ENCODE data around the gene ALG10B.

Gene ALG10B

GRCh38 chr12:38316391-38317129, at the start of gene ALG10B (continued):
- 0 out of 2 replicates have a peak, but pooled peaks have one; percentile 32 for TF ChIP-seq ZBTB6 (tag by site-specific recombination; IDR thresholded peaks at IDR 0.05)
- TF ChIP-seq ZNF560 (tag by site-specific recombination; IDR thresholded peaks at IDR 0.05; ENCODE audit: borderline replicate concordance): no peak
- no peak for TF ChIP-seq ZNF354C (tag by site-specific recombination; IDR thresholded peaks at IDR 0.05; ENCODE audit: borderline replicate concordance, low read depth)
- TF ChIP-seq ZNF433 (tag by site-specific recombination; IDR thresholded peaks at IDR 0.05; ENCODE audit: low read depth): no peak
- no peak for TF ChIP-seq ZNF621 (tag by site-specific recombination; IDR thresholded peaks at IDR 0.05)
- TF ChIP-seq ZNF394 (tag by site-specific recombination; IDR thresholded peaks at IDR 0.05; ENCODE audit: borderline replicate concordance): no peak
- peak; percentile 79 for TF ChIP-seq ZNF654 (tag by site-specific recombination; IDR thresholded peaks at IDR 0.05; ENCODE audit: low read depth)
- no peak for TF ChIP-seq ZNF223 (tag by site-specific recombination; IDR thresholded peaks at IDR 0.05)
- TF ChIP-seq ZFP3 (tag by site-specific recombination; IDR thresholded peaks at IDR 0.05; ENCODE audit: low read depth): no peak
- TF ChIP-seq ZNF26 (tag by site-specific recombination; IDR thresholded peaks at IDR 0.05): no peak
- no peak for TF ChIP-seq ZSCAN18 (tag by site-specific recombination; IDR thresholded peaks at IDR 0.05)
- TF ChIP-seq MEIS1 (CRISPR knock-in tag; IDR thresholded peaks at IDR 0.05; ENCODE audit: borderline replicate concordance): no peak
- no peak for TF ChIP-seq ZNF366 (tag by site-specific recombination; conservative IDR thresholded peaks at IDR 0.05)
- TF ChIP-seq SP7 (tag by site-specific recombination; IDR thresholded peaks at IDR 0.05): peak; percentile 33; the same call in 1 of the 2 replicates
- peak; percentile 30; the same call in 1 of the 2 replicates for TF ChIP-seq TCF7L2 (IDR thresholded peaks at IDR 0.05; ENCODE audit: borderline replicate concordance, low read depth, low read length)
- TF ChIP-seq ZSCAN23 (tag by site-specific recombination; IDR thresholded peaks at IDR 0.05): no peak
- no peak for TF ChIP-seq ZNF623 (tag by site-specific recombination; IDR thresholded peaks at IDR 0.05)
- TF ChIP-seq ZNF146 (tag by site-specific recombination; IDR thresholded peaks at IDR 0.05): no peak
- no peak for TF ChIP-seq KLF10 (tag by site-specific recombination; IDR thresholded peaks at IDR 0.05)
- TF ChIP-seq ZNF707 (tag by site-specific recombination; IDR thresholded peaks at IDR 0.05): no peak
- TF ChIP-seq ZFP41 (tag by site-specific recombination; IDR thresholded peaks at IDR 0.05; ENCODE audit: borderline replicate concordance): no peak
- no peak for TF ChIP-seq ZNF302 (tag by site-specific recombination; IDR thresholded peaks at IDR 0.05; ENCODE audit: low read depth)
- TF ChIP-seq ZNF510 (tag by site-specific recombination; IDR thresholded peaks at IDR 0.05; ENCODE audit: insufficient replicate concordance): no peak
- no peak for TF ChIP-seq ZNF23 (tag by site-specific recombination; IDR thresholded peaks at IDR 0.05; ENCODE audit: borderline replicate concordance)
- no peak for TF ChIP-seq ZSCAN30 (tag by site-specific recombination; IDR thresholded peaks at IDR 0.05)
- no peak for TF ChIP-seq ZNF48 (tag by site-specific recombination; IDR thresholded peaks at IDR 0.05)
- no peak for TF ChIP-seq ELK4 (IDR thresholded peaks at IDR 0.05; ENCODE audit: borderline replicate concordance, low read depth, low read length)
- no peak for TF ChIP-seq OVOL3 (tag by site-specific recombination; IDR thresholded peaks at IDR 0.05)
- TF ChIP-seq SP3 (tag by site-specific recombination; IDR thresholded peaks at IDR 0.05): peak; percentile 64
- TF ChIP-seq ZNF112 (tag by site-specific recombination; IDR thresholded peaks at IDR 0.05): no peak
- TF ChIP-seq ZNF266 (tag by site-specific recombination; IDR thresholded peaks at IDR 0.05; ENCODE audit: low read depth): no peak
- no peak for TF ChIP-seq ZNF639 (tag by site-specific recombination; IDR thresholded peaks at IDR 0.05)
- no peak for TF ChIP-seq YY2 (tag by site-specific recombination; IDR thresholded peaks at IDR 0.05)
- no peak for TF ChIP-seq ZNF221 (tag by site-specific recombination; IDR thresholded peaks at IDR 0.05; ENCODE audit: borderline replicate concordance)
- no peak for TF ChIP-seq ZXDB (tag by site-specific recombination; IDR thresholded peaks at IDR 0.05)
